ENCODE data around the gene FCHSD2. TPM values are rescaled to one million over a fixed set of nuclear protein-coding genes. Genes with fewer than 3 reads are reported as not detected.

FCHSD2 gene
- total and polyA plus RNA-seq, 2 of the 8 experiments (the other 6 are each of a cell fraction or from before 2014, with no cell fraction given), result 4.1 to 7.8 TPM

GRCh38 chr11:72897506-72897905, 244.6 kb downstream of the FCHSD2 start (continued):
- TF ChIP-seq, protein P1, sequence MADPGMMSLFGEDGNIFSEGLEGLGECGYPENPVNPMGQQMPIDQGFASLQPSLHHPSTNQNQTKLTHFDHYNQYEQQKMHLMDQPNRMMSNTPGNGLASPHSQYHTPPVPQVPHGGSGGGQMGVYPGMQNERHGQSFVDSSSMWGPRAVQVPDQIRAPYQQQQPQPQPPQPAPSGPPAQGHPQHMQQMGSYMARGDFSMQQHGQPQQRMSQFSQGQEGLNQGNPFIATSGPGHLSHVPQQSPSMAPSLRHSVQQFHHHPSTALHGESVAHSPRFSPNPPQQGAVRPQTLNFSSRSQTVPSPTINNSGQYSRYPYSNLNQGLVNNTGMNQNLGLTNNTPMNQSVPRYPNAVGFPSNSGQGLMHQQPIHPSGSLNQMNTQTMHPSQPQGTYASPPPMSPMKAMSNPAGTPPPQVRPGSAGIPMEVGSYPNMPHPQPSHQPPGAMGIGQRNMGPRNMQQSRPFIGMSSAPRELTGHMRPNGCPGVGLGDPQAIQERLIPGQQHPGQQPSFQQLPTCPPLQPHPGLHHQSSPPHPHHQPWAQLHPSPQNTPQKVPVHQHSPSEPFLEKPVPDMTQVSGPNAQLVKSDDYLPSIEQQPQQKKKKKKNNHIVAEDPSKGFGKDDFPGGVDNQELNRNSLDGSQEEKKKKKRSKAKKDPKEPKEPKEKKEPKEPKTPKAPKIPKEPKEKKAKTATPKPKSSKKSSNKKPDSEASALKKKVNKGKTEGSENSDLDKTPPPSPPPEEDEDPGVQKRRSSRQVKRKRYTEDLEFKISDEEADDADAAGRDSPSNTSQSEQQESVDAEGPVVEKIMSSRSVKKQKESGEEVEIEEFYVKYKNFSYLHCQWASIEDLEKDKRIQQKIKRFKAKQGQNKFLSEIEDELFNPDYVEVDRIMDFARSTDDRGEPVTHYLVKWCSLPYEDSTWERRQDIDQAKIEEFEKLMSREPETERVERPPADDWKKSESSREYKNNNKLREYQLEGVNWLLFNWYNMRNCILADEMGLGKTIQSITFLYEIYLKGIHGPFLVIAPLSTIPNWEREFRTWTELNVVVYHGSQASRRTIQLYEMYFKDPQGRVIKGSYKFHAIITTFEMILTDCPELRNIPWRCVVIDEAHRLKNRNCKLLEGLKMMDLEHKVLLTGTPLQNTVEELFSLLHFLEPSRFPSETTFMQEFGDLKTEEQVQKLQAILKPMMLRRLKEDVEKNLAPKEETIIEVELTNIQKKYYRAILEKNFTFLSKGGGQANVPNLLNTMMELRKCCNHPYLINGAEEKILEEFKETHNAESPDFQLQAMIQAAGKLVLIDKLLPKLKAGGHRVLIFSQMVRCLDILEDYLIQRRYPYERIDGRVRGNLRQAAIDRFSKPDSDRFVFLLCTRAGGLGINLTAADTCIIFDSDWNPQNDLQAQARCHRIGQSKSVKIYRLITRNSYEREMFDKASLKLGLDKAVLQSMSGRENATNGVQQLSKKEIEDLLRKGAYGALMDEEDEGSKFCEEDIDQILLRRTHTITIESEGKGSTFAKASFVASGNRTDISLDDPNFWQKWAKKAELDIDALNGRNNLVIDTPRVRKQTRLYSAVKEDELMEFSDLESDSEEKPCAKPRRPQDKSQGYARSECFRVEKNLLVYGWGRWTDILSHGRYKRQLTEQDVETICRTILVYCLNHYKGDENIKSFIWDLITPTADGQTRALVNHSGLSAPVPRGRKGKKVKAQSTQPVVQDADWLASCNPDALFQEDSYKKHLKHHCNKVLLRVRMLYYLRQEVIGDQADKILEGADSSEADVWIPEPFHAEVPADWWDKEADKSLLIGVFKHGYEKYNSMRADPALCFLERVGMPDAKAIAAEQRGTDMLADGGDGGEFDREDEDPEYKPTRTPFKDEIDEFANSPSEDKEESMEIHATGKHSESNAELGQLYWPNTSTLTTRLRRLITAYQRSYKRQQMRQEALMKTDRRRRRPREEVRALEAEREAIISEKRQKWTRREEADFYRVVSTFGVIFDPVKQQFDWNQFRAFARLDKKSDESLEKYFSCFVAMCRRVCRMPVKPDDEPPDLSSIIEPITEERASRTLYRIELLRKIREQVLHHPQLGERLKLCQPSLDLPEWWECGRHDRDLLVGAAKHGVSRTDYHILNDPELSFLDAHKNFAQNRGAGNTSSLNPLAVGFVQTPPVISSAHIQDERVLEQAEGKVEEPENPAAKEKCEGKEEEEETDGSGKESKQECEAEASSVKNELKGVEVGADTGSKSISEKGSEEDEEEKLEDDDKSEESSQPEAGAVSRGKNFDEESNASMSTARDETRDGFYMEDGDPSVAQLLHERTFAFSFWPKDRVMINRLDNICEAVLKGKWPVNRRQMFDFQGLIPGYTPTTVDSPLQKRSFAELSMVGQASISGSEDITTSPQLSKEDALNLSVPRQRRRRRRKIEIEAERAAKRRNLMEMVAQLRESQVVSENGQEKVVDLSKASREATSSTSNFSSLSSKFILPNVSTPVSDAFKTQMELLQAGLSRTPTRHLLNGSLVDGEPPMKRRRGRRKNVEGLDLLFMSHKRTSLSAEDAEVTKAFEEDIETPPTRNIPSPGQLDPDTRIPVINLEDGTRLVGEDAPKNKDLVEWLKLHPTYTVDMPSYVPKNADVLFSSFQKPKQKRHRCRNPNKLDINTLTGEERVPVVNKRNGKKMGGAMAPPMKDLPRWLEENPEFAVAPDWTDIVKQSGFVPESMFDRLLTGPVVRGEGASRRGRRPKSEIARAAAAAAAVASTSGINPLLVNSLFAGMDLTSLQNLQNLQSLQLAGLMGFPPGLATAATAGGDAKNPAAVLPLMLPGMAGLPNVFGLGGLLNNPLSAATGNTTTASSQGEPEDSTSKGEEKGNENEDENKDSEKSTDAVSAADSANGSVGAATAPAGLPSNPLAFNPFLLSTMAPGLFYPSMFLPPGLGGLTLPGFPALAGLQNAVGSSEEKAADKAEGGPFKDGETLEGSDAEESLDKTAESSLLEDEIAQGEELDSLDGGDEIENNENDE (IDR thresholded peaks at IDR 0.05; ENCODE audit: insufficient replicate concordance, low read length), result no peak
- no peak for TF ChIP-seq BCL11A (IDR thresholded peaks at IDR 0.05; ENCODE audit: low read depth in 2 of 2, low read length in 2 of 2)
- TF ChIP-seq SP1 (IDR thresholded peaks at IDR 0.05; ENCODE audit: low read depth, low read length), result no peak
- TF ChIP-seq CBX5 (IDR thresholded peaks at IDR 0.05; ENCODE audit: low read depth, low read length), result no peak
- TF ChIP-seq CHD2 (IDR thresholded peaks at IDR 0.05; ENCODE audit: low read length), result no peak
- no peak for TF ChIP-seq SIX5 (IDR thresholded peaks at IDR 0.05; ENCODE audit: low read depth, low read length)
- no peak for TF ChIP-seq CREB1 (IDR thresholded peaks at IDR 0.05)
- TF ChIP-seq JUN (IDR thresholded peaks at IDR 0.05; ENCODE audit: low read depth, low read length), result no peak
- no peak for TF ChIP-seq POLR2AphosphoS5 (IDR thresholded peaks at IDR 0.05; ENCODE audit: low read depth, low read length)
- TF ChIP-seq GABPA (IDR thresholded peaks at IDR 0.05; ENCODE audit: borderline replicate concordance, insufficient read depth, low read length), result no peak
